Measurements from ENCODE around the gene WDR1.

DNA sequence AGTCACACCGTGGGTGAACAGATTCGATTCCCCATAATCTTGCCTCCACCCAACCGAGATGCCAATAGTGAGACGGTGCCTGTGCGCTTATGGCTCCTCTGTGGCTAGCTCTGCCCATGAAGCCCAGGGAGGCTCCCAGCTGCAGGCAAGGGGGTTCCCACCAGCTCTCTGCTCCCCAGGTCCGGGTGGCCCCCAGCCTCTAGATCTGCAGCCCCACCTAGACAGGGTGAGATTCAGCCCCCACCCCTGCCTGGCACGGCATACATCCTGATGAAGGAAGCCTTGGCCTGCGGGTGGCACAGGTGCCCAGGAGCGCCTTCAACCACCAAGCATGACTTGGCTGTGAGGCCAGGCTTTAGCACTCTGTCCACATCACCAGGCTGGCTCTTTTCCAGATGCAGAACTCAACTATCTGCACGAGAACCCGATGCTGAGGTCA is 40.6 kb downstream of the WDR1 start:
- TF ChIP-seq, protein P1, sequence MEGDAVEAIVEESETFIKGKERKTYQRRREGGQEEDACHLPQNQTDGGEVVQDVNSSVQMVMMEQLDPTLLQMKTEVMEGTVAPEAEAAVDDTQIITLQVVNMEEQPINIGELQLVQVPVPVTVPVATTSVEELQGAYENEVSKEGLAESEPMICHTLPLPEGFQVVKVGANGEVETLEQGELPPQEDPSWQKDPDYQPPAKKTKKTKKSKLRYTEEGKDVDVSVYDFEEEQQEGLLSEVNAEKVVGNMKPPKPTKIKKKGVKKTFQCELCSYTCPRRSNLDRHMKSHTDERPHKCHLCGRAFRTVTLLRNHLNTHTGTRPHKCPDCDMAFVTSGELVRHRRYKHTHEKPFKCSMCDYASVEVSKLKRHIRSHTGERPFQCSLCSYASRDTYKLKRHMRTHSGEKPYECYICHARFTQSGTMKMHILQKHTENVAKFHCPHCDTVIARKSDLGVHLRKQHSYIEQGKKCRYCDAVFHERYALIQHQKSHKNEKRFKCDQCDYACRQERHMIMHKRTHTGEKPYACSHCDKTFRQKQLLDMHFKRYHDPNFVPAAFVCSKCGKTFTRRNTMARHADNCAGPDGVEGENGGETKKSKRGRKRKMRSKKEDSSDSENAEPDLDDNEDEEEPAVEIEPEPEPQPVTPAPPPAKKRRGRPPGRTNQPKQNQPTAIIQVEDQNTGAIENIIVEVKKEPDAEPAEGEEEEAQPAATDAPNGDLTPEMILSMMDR (conservative IDR thresholded peaks at IDR 0.05), result no peak
- no peak for TF ChIP-seq ZFX (IDR thresholded peaks at IDR 0.05)

All from C4-2B (cell line).